Testis (tissue), 2 donors: ENCODE data around the gene EXOC4.

Experiments used
- POLR2A ChIP-seq: fragments of 450-650 bp; IDR thresholded peaks from one replicate; pipeline ENCODE4 v1.6.1; 2017; ENCODE audit warnings: antibody characterized with exemption, mild to moderate bottlenecking, moderate library complexity
- TF ChIP-seq, protein P1 (sequence below), 3 experiments: fragments of 450-650 bp in 2 of 3; fragments of 200-600 bp in 1 of 3; sonication (generic) in 1 of 3; IDR thresholded peaks; one replicate each; pipeline ENCODE4 v1.5.1; 2016 to 2019; ENCODE audit warnings: antibody characterized with exemption in 3 of 3, mild to moderate bottlenecking in 2 of 3, moderate library complexity in 1 of 3

DNA sequence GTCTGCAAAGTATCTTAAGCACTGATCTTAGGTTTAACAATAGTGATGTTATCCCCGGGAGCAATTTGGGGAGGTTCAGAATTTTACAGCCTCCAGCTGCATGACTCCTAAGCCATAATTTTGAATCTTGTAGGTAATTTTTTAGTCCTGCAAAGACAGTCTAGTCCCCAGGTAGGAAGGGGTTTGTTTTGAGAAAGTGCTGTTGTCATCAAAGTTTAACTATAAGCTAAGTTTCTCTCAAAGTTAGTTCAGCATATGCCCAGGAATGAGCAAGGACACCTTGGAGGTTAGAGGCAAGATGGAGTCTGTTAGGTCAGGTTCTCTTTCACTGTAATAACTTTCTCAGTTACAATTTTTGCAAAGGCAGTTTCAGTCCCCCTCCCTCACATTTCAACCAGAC is 795.3 kb downstream of the EXOC4 start:
- TF ChIP-seq, protein P1, sequence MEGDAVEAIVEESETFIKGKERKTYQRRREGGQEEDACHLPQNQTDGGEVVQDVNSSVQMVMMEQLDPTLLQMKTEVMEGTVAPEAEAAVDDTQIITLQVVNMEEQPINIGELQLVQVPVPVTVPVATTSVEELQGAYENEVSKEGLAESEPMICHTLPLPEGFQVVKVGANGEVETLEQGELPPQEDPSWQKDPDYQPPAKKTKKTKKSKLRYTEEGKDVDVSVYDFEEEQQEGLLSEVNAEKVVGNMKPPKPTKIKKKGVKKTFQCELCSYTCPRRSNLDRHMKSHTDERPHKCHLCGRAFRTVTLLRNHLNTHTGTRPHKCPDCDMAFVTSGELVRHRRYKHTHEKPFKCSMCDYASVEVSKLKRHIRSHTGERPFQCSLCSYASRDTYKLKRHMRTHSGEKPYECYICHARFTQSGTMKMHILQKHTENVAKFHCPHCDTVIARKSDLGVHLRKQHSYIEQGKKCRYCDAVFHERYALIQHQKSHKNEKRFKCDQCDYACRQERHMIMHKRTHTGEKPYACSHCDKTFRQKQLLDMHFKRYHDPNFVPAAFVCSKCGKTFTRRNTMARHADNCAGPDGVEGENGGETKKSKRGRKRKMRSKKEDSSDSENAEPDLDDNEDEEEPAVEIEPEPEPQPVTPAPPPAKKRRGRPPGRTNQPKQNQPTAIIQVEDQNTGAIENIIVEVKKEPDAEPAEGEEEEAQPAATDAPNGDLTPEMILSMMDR (IDR thresholded peaks at IDR 0.05), result no peak
- no peak for TF ChIP-seq POLR2A
